HG02571 (cell line): ENCODE results near the gene GAPDH.
"Not testable (repeated sequence)": the region's sequence is repeated elsewhere in the genome, so short reads cannot be mapped to it uniquely, and the experiment has no call there.

Source experiments
- ATAC-seq: cut with Tn5 transposase; IDR thresholded peaks from one replicate; pipeline ENCODE4 v1.9.1; 2021; ENCODE audit warnings: mild to moderate bottlenecking, moderate library complexity; ENCODE audit not compliant: unreplicated experiment

GAPDH gene

GRCh38 chr12:6558014-6558760 lies 23.9 kb downstream of the GAPDH start:
- ATAC-seq = not testable (repeated sequence)

GRCh38 chr12:6559500-6559899 lies 25.2 kb downstream of the GAPDH start:
- no peak for ATAC-seq

- no peak for ATAC-seq
Measured at GRCh38 chr12:6560501-6561205, 26.3 kb downstream of the GAPDH start.

- ATAC-seq = no peak
Measured at GRCh38 chr12:6562881-6563280, 28.6 kb downstream of the GAPDH start.

- ATAC-seq = no peak
Measured at GRCh38 chr12:6563448-6564050, 29.2 kb downstream of the GAPDH start.

- ATAC-seq = no peak
Measured at GRCh38 chr12:6567112-6567670, 32.9 kb downstream of the GAPDH start.

GRCh38 chr12:6569312-6569711 lies 35.0 kb downstream of the GAPDH start:
- no peak for ATAC-seq

GRCh38 chr12:6569786-6570185 lies 35.5 kb downstream of the GAPDH start:
- no peak for ATAC-seq

GRCh38 chr12:6570264-6570887 lies 36.1 kb downstream of the GAPDH start:
- ATAC-seq = no peak

GRCh38 chr12:6573001-6573400 lies 38.7 kb downstream of the GAPDH start:
- ATAC-seq = no peak

GRCh38 chr12:6574576-6575295 lies 40.4 kb downstream of the GAPDH start:
- no peak for ATAC-seq

GRCh38 chr12:6575648-6576047 lies 41.3 kb downstream of the GAPDH start:
- no peak for ATAC-seq

GRCh38 chr12:6582196-6582595 lies 47.9 kb downstream of the GAPDH start:
- no peak for ATAC-seq

- no peak for ATAC-seq
Measured at GRCh38 chr12:6582959-6583358, 48.6 kb downstream of the GAPDH start.

- no peak for ATAC-seq
Measured at GRCh38 chr12:6584293-6584692, 50.0 kb downstream of the GAPDH start.

- not testable (repeated sequence) for ATAC-seq
Measured at GRCh38 chr12:6586569-6586968, 52.3 kb downstream of the GAPDH start.
